Stomach smooth muscle (tissue), 2 donors: ENCODE data around the gene ADM.

Experiments
- H3K27ac ChIP-seq: one replicate; pipeline ENCODE4 v1.7.0; 2013; ENCODE audit warnings: mild to moderate bottlenecking, low read length, inconsistent platforms
- H3K27me3 ChIP-seq, 2 donors: one replicate each; pipeline ENCODE4 v1.7.0; 2013; ENCODE audit warnings: low read length in 2 of 2; ENCODE audit not compliant: insufficient read depth in 2 of 2, control insufficient read depth in 1 of 2
- H3K36me3 ChIP-seq, 2 donors: one replicate each; pipeline ENCODE4 v1.7.0; 2013; ENCODE audit warnings: low read length in 2 of 2; ENCODE audit not compliant: control insufficient read depth in 2 of 2, insufficient read depth in 2 of 2
- H3K4me1 ChIP-seq: one replicate; pipeline ENCODE4 v1.7.0; 2013; ENCODE audit warnings: low read length; ENCODE audit not compliant: control insufficient read depth, insufficient read depth
- H3K4me3 ChIP-seq, 2 donors: one replicate each; pipeline ENCODE4 v1.7.0; 2013; ENCODE audit warnings: low read length in 2 of 2
- H3K9ac ChIP-seq, 2 donors: one replicate each; pipeline ENCODE4 v1.7.0; 2013; ENCODE audit warnings: low read length in 2 of 2, mild to moderate bottlenecking in 1 of 2
- H3K9me3 ChIP-seq, 2 donors: one replicate each; pipeline ENCODE4 v1.7.0; 2013; ENCODE audit warnings: low read length in 2 of 2; ENCODE audit not compliant: control insufficient read depth in 2 of 2
- donor health status: healthy.
- donor health status: Pancreatic carcinoma.

Gene ADM

GRCh38 chr11:10331548-10332289 is 26.8 kb downstream of the ADM start:
- Histone ChIP-seq H3K4me1 (peaks cover 6% of the 10 kb centered on the region), H3K27ac (no peak overlapping the region), H3K36me3 (no peaks in the 10 kb centered on the region), H3K9me3 (no peaks in the 10 kb centered on the region), H3K4me3 (no peak overlapping the region), H3K9ac (no peak overlapping the region), H3K27me3 (no peaks in the 10 kb centered on the region)

- Histone ChIP-seq H3K9me3 (no peaks in the 10 kb centered on the region), H3K27ac (no peak overlapping the region), H3K4me3 (no peak overlapping the region), H3K36me3 (no peaks in the 10 kb centered on the region), H3K27me3 (no peaks in the 10 kb centered on the region), H3K9ac (no peak overlapping the region), H3K4me1 (peaks cover 5% of the 10 kb centered on the region)
Observed at GRCh38 chr11:10333490-10333889, 28.6 kb downstream of the ADM start.

GRCh38 chr11:10338287-10338686 is 33.4 kb downstream of the ADM start:
- H3K27ac ChIP-seq, result no peak overlapping the region
- no peak overlapping the region for H3K9ac ChIP-seq
- no peaks in the 10 kb centered on the region for H3K36me3 ChIP-seq
- no peak overlapping the region for H3K4me3 ChIP-seq
- no peaks in the 10 kb centered on the region for H3K4me1 ChIP-seq
- no peaks in the 10 kb centered on the region for H3K27me3 ChIP-seq
- no peaks in the 10 kb centered on the region for H3K9me3 ChIP-seq

GRCh38 chr11:10348650-10349280 is 43.9 kb downstream of the ADM start:
- Histone ChIP-seq H3K9ac (no peak overlapping the region), H3K9me3 (no peaks in the 10 kb centered on the region), H3K27ac (no peak overlapping the region), H3K4me1 (peaks cover 16% of the 10 kb centered on the region), H3K36me3 (no peaks in the 10 kb centered on the region), H3K27me3 (no peaks in the 10 kb centered on the region), H3K4me3 (no peak overlapping the region)

- no peak overlapping the region for H3K4me3 ChIP-seq
- no peak overlapping the region for H3K9ac ChIP-seq
- H3K36me3 ChIP-seq, result no peaks in the 10 kb centered on the region
- no peaks in the 10 kb centered on the region for H3K27me3 ChIP-seq
- no peaks in the 10 kb centered on the region for H3K9me3 ChIP-seq
- H3K27ac ChIP-seq, result no peak overlapping the region
- peaks cover 16% of the 10 kb centered on the region for H3K4me1 ChIP-seq
Observed at GRCh38 chr11:10349281-10349665, 44.4 kb downstream of the ADM start.

- Histone ChIP-seq H3K4me1 (peaks cover 16% of the 10 kb centered on the region), H3K9me3 (no peaks in the 10 kb centered on the region), H3K4me3 (no peak overlapping the region), H3K9ac (no peak overlapping the region), H3K27me3 (no peaks in the 10 kb centered on the region), H3K36me3 (no peaks in the 10 kb centered on the region), H3K27ac (no peak overlapping the region)
Observed at GRCh38 chr11:10349806-10350205, 44.9 kb downstream of the ADM start.

GRCh38 chr11:10350334-10350733 is 45.5 kb downstream of the ADM start:
- Histone ChIP-seq H3K27me3 (no peaks in the 10 kb centered on the region), H3K9ac (no peak overlapping the region), H3K36me3 (no peaks in the 10 kb centered on the region), H3K9me3 (no peaks in the 10 kb centered on the region), H3K4me3 (no peak overlapping the region), H3K4me1 (peaks cover 16% of the 10 kb centered on the region), H3K27ac (no peak overlapping the region)

GRCh38 chr11:10351435-10351764 is 46.5 kb downstream of the ADM start:
- H3K9me3 ChIP-seq, result no peaks in the 10 kb centered on the region
- no peak overlapping the region for H3K9ac ChIP-seq
- H3K36me3 ChIP-seq, result no peaks in the 10 kb centered on the region
- H3K4me3 ChIP-seq, result peak overlapping the region in 1 of 2 donors; percentile 40
- H3K27ac ChIP-seq, result peak overlapping the region; percentile 82
- H3K27me3 ChIP-seq, result no peaks in the 10 kb centered on the region
- peaks cover 16% of the 10 kb centered on the region for H3K4me1 ChIP-seq

- Histone ChIP-seq H3K27me3 (no peaks in the 10 kb centered on the region), H3K9me3 (no peaks in the 10 kb centered on the region), H3K4me3 (peak overlapping the region in 1 of 2 donors; percentile 40), H3K27ac (peak overlapping the region; percentile 82), H3K36me3 (no peaks in the 10 kb centered on the region), H3K4me1 (peaks cover 16% of the 10 kb centered on the region), H3K9ac (no peak overlapping the region)
Observed at GRCh38 chr11:10351765-10352641, 47.1 kb downstream of the ADM start.

- Histone ChIP-seq H3K9me3 (no peaks in the 10 kb centered on the region), H3K4me3 (no peak overlapping the region), H3K4me1 (peaks cover 16% of the 10 kb centered on the region), H3K36me3 (no peaks in the 10 kb centered on the region), H3K27ac (no peak overlapping the region), H3K27me3 (no peaks in the 10 kb centered on the region), H3K9ac (no peak overlapping the region)
Observed at GRCh38 chr11:10352921-10353550, 48.2 kb downstream of the ADM start.
